Iris pigment epithelial cell (primary cell): ENCODE data around the gene L2HGDH.
"Not testable (repeated sequence)": the region's sequence is repeated elsewhere in the genome, so short reads cannot be mapped to it uniquely, and the experiment has no call there.

Experiments used
- DNase-seq: peaks from one replicate; pipeline ENCODE4 v3.0.0-alpha.2; 2011; ENCODE audit warnings: low read depth

Gene L2HGDH

GRCh38 chr14:50339178-50339804 is 27.3 kb upstream of the L2HGDH start:
- no peak for DNase-seq

- DNase-seq, result no peak
Measured at GRCh38 chr14:50338587-50338986, 26.6 kb upstream of the L2HGDH start.

GRCh38 chr14:50335989-50336824 is 24.2 kb upstream of the L2HGDH start:
- DNase-seq, result peak; percentile 49

- peak; percentile 66 for DNase-seq
Measured at GRCh38 chr14:50335389-50335788, 23.4 kb upstream of the L2HGDH start.

GRCh38 chr14:50334211-50334610 is 22.2 kb upstream of the L2HGDH start:
- no peak for DNase-seq

GRCh38 chr14:50333014-50333509 is 21.0 kb upstream of the L2HGDH start:
- DNase-seq, result peak; percentile 94

- no peak for DNase-seq
Measured at GRCh38 chr14:50331596-50331995, 19.6 kb upstream of the L2HGDH start.

- peak; percentile 99 for DNase-seq
Measured at GRCh38 chr14:50321009-50321660, 9.1 kb upstream of the L2HGDH start.

GRCh38 chr14:50320283-50320682 is 8.3 kb upstream of the L2HGDH start:
- peak; percentile 84 for DNase-seq

- DNase-seq, result peak; percentile 26
Measured at GRCh38 chr14:50319721-50320120, 7.7 kb upstream of the L2HGDH start.

GRCh38 chr14:50319293-50319692 is 7.3 kb upstream of the L2HGDH start:
- DNase-seq, result peak; percentile 72

GRCh38 chr14:50318031-50318626 is 6.1 kb upstream of the L2HGDH start:
- DNase-seq, result peak; percentile 58

GRCh38 chr14:50314098-50314497 is 2.1 kb upstream of the L2HGDH start:
- DNase-seq, result not testable (repeated sequence)

- DNase-seq, result peak; percentile 57
Measured at GRCh38 chr14:50312734-50313054, 665 bp upstream of the L2HGDH start.

GRCh38 chr14:50311337-50311971 is 575 bp downstream of the L2HGDH start:
- no peak for DNase-seq

GRCh38 chr14:50310445-50310844 is 1.6 kb downstream of the L2HGDH start:
- no peak for DNase-seq

GRCh38 chr14:50308363-50308915 is 3.6 kb downstream of the L2HGDH start:
- DNase-seq, result peak; percentile 39

- peak; percentile 80 for DNase-seq
Measured at GRCh38 chr14:50303744-50304471, 8.1 kb downstream of the L2HGDH start.

GRCh38 chr14:50301914-50302313 is 10.1 kb downstream of the L2HGDH start:
- DNase-seq, result peak; percentile 15

GRCh38 chr14:50299585-50299984 is 12.4 kb downstream of the L2HGDH start:
- DNase-seq, result no peak

GRCh38 chr14:50290306-50290705 is 21.7 kb downstream of the L2HGDH start:
- no peak for DNase-seq
